Esophagus squamous epithelium (tissue), 4 donors: Measurements from ENCODE around the gene DLG5.

Source experiments
- POLR2A ChIP-seq, 4 donors: fragments of 450-650 bp; IDR thresholded peaks; one replicate each; pipeline ENCODE4 v1.6.1; 2017; ENCODE audit warnings: antibody characterized with exemption in 4 of 4, mild to moderate bottlenecking in 4 of 4, moderate library complexity in 3 of 4
- TF ChIP-seq, protein P1 (sequence below), 6 experiments: fragments of 450-650 bp in 4 of 6; fragments of 200-600 bp in 2 of 6; sonication (generic) in 2 of 6; IDR thresholded peaks; one replicate each; pipeline ENCODE4 v1.5.1; 2016 to 2019; ENCODE audit warnings: antibody characterized with exemption in 6 of 6, mild to moderate bottlenecking in 4 of 6, moderate library complexity in 4 of 6

DNA sequence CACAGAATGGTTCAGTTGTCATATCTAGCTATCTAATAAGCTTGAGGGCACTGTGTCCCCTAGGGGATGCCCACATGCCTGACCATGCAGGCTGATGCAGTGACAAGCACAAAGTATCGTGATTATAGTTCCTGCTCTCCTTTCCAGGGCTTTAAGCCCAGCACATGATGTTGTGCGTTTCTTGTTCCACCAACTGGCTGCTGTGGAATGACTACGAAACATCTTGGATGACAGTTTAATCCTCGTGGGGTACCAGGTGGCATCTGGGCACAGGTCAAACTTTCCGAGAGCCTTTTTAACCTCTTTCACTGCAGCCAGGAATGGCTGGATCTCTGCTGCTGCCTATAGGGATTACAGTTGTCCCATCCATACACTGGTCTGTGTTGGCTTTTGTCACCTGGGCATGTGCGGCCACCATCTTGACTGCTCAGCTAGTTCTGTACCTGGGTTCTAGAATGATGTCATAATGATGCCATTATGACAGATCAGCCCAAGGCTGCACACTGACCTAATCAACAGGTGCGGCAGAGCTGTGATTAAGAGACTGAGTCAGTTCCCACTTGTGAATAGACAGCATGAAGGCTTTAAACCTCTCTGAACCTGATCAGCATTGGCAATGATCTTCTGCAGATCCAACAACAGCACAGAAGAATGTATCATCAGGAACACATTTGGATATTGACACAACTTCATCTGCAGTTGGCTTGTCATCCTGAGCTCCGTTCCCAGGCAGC is 144.1 kb downstream of the DLG5 start:
- TF ChIP-seq, protein P1, sequence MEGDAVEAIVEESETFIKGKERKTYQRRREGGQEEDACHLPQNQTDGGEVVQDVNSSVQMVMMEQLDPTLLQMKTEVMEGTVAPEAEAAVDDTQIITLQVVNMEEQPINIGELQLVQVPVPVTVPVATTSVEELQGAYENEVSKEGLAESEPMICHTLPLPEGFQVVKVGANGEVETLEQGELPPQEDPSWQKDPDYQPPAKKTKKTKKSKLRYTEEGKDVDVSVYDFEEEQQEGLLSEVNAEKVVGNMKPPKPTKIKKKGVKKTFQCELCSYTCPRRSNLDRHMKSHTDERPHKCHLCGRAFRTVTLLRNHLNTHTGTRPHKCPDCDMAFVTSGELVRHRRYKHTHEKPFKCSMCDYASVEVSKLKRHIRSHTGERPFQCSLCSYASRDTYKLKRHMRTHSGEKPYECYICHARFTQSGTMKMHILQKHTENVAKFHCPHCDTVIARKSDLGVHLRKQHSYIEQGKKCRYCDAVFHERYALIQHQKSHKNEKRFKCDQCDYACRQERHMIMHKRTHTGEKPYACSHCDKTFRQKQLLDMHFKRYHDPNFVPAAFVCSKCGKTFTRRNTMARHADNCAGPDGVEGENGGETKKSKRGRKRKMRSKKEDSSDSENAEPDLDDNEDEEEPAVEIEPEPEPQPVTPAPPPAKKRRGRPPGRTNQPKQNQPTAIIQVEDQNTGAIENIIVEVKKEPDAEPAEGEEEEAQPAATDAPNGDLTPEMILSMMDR (IDR thresholded peaks at IDR 0.05) = no peak
- TF ChIP-seq POLR2A (IDR thresholded peaks at IDR 0.05) = no peak
